GM23338 (cell line): Measurements from ENCODE around the gene HERC5. TPM values are rescaled to one million over a fixed set of nuclear protein-coding genes. Genes with fewer than 3 reads are reported as not detected.

Experiments used
- CREB1 ChIP-seq: fragments of 250-450 bp; sonication (Bioruptor Pico); IDR thresholded peaks from 2 replicates; pipeline ENCODE4 v1.5.0; 2020; ENCODE audit warnings: low read depth, mild to moderate bottlenecking, moderate library complexity
- CTCF ChIP-seq, 2 experiments: fragments of 200-600 bp in 1 of 2; sonication (generic) in 1 of 2; conservative IDR thresholded peaks; 2 replicates each; pipeline versions ENCODE4 v1.5.1 to v1.6.1; 2016 to 2017; ENCODE audit warnings: antibody characterized with exemption in 2 of 2, low read depth in 2 of 2, mild to moderate bottlenecking in 2 of 2, moderate library complexity in 1 of 2
- ETS1 ChIP-seq: IDR thresholded peaks from 2 replicates; pipeline ENCODE4 v1.6.1; 2016; ENCODE audit warnings: antibody characterized with exemption
- EZH2 ChIP-seq: fragments of 200-600 bp; sonication (generic); IDR thresholded peaks from one replicate; pipeline ENCODE4 v1.8.0; 2017; ENCODE audit warnings: antibody characterized with exemption, mild to moderate bottlenecking, low read depth; ENCODE audit not compliant: unreplicated experiment
- EZH2phosphoT487 ChIP-seq: fragments of 200-600 bp; sonication (generic); IDR thresholded peaks from one replicate; pipeline ENCODE4 v1.8.1; 2018; ENCODE audit warnings: antibody characterized with exemption; ENCODE audit not compliant: unreplicated experiment
- NANOG ChIP-seq: IDR thresholded peaks from 2 replicates; pipeline ENCODE4 v1.6.1; 2016; ENCODE audit warnings: antibody characterized with exemption, borderline replicate concordance
- POLR2AphosphoS5 ChIP-seq: IDR thresholded peaks from 2 replicates; pipeline ENCODE4 v1.6.1; 2016; ENCODE audit warnings: antibody characterized with exemption, low read depth
- ZNF114 ChIP-seq: fragments of 250-450 bp; sonication (Bioruptor Pico); IDR thresholded peaks from 2 replicates; pipeline ENCODE4 v1.5.0; 2020; ENCODE audit warnings: mild to moderate bottlenecking, moderate library complexity
- ZNF331 ChIP-seq: fragments of 250-450 bp; sonication (Bioruptor Pico); IDR thresholded peaks from 2 replicates; pipeline ENCODE4 v1.5.0; 2020; ENCODE audit warnings: low read depth, mild to moderate bottlenecking, moderate library complexity
- ZNF462 ChIP-seq: fragments of 250-450 bp; sonication (Bioruptor Pico); IDR thresholded peaks from 2 replicates; pipeline ENCODE4 v1.5.0; 2020; ENCODE audit warnings: mild to moderate bottlenecking, moderate library complexity
- polyA plus RNA-seq: library from polyadenylated mRNA; unstranded; fragments of >200 nt; fragmentation: Nextera tagmentation; extraction: Ambion mirVana; gene quantifications from 2 replicates; pipeline ENCODE4 v1.2.1, GENCODE V29; 2016
- total RNA-seq: library from RNA; depleted of rRNA; stranded (reverse); fragments of >200 nt; shearing (Covaris generic); gene quantifications from 2 replicates; pipeline ENCODE4 v1.2.3, GENCODE V29; 2014

Gene HERC5
- total and polyA plus RNA-seq, 2 experiments from 2014 or later: 22.8 to 25.1 TPM

DNA sequence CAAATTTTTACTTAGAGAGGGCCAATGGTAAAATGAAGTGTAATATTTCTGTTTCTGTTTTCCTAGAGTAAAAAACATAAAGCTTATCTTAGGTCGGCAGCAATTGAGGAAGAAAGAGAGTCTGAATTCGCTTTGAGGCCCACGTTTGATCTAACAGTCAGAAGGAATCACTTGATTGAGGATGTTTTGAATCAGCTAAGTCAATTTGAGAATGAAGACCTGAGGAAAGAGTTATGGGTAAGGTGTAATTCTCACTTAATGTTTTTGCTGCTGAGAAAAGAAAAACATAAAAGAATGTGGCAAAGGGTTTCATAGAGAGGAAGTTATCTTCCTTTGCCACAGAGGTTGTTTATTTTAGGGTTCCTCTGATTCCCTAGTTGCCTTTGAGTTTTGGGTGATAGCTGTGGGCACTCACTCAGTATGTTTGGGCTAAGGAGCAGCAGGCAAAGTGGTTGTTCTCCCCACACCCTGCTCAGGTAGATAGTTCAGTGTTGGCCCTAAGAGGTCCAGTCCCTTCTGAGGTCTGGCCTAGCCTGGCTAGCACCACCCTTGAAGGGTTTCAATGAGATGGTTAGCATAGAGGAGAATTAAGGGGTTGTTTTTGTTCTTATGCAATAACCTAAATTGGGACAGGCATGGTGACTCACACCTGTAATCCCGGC lies 32.3 kb downstream of the HERC5 start (continued):
- TF ChIP-seq ZNF462 (CRISPR knock-in tag) (no peak), CREB1 (CRISPR knock-in tag) (no peak), POLR2AphosphoS5 (no peak), ZNF331 (CRISPR knock-in tag) (no peak), CTCF (conservative IDR thresholded peaks at IDR 0.05; ENCODE audit: low read depth in 2 of 2) (no peak), NANOG (no peak), ZNF114 (CRISPR knock-in tag) (no peak), EZH2 (no peak), EZH2phosphoT487 (no peak), ETS1 (no peak)
